IPS-18a (cell line): ENCODE measurements around the gene TBC1D14.
A peak's percentile ranks its signal among the peaks of the same experiment; 100 is the strongest.
"Not testable (repeated sequence)": the region's sequence is repeated elsewhere in the genome, so short reads cannot be mapped to it uniquely, and the experiment has no call there.

Source experiments
- H3K27ac ChIP-seq: one replicate; pipeline ENCODE4 v1.5.1; 2013; ENCODE audit warnings: low read length
- H3K27me3 ChIP-seq: one replicate; pipeline ENCODE4 v1.6.1; 2013; ENCODE audit warnings: mild to moderate bottlenecking, low read length; ENCODE audit not compliant: control insufficient read depth, insufficient read depth
- H3K36me3 ChIP-seq: one replicate; pipeline ENCODE4 v1.6.1; 2013; ENCODE audit warnings: low read depth, low read length; ENCODE audit not compliant: control insufficient read depth
- H3K4me1 ChIP-seq: one replicate; pipeline ENCODE4 v1.6.1; 2013; ENCODE audit warnings: low read depth, low read length; ENCODE audit not compliant: control insufficient read depth
- H3K4me3 ChIP-seq: one replicate; pipeline ENCODE4 v1.5.1; 2013; ENCODE audit warnings: low read length
- H3K9ac ChIP-seq: one replicate; pipeline ENCODE4 v1.6.1; 2013; ENCODE audit warnings: mild to moderate bottlenecking, low read length, moderate library complexity
- H3K9me3 ChIP-seq: one replicate; pipeline ENCODE4 v1.6.1; 2013; ENCODE audit warnings: low read depth, low read length; ENCODE audit not compliant: control insufficient read depth

Gene TBC1D14

GRCh38 chr4:6972375-6972650 is 62.7 kb downstream of the TBC1D14 start:
- Histone ChIP-seq H3K27ac (peak overlapping the region; percentile 89), H3K27me3 (no peaks in the 10 kb centered on the region), H3K36me3 (no peaks in the 10 kb centered on the region), H3K9me3 (peaks cover 2% of the 10 kb centered on the region), H3K4me1 (peaks cover 26% of the 10 kb centered on the region), H3K4me3 (peak overlapping the region; percentile 55), H3K9ac (peak overlapping the region; percentile 24)

GRCh38 chr4:6972911-6973310 is 63.3 kb downstream of the TBC1D14 start:
- Histone ChIP-seq H3K9me3 (peaks cover 2% of the 10 kb centered on the region), H3K9ac (peak overlapping the region; percentile 24), H3K27ac (peak overlapping the region; percentile 89), H3K27me3 (no peaks in the 10 kb centered on the region), H3K4me1 (peaks cover 26% of the 10 kb centered on the region), H3K36me3 (no peaks in the 10 kb centered on the region), H3K4me3 (peak overlapping the region; percentile 55)

DNA sequence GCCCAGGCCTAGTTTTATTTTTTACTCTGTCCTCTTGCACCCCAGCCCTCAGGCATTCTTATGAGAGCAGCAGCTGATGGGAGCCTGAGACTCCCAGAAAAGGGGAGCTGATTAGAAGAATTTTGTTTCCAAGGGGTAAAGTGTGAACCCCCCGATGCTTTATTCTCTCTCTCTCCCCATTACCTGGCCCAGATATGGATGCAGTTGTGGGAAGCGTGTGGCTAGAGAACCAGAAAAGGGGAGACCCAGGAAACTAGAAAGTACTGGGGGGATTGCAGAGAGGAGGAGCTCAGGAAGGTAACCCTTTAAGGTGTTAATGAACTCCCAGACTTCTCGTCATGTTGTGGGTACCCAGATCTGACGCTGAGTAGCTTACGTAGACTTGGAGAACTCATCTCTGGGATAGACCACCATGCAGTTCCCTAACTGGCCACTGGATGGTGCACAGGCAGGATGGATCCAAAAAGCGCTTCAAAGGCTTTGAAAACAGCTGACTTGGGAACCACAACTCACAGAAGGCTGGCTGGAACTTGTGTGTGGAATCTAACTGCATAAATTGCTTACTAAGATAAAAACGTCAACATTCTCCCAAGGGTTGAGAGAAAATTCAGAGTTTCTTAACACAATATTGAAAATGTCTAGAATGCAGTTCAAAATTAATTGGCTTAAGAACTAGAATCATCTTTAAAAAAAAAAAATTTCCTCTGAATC is 64.7 kb downstream of the TBC1D14 start:
- H3K9me3 ChIP-seq: peaks cover 2% of the 10 kb centered on the region
- peaks cover 26% of the 10 kb centered on the region for H3K4me1 ChIP-seq
- H3K27me3 ChIP-seq: no peaks in the 10 kb centered on the region
- no peak overlapping the region for H3K4me3 ChIP-seq
- H3K27ac ChIP-seq: peak overlapping the region; percentile 69
- H3K36me3 ChIP-seq: no peaks in the 10 kb centered on the region
- no peak overlapping the region for H3K9ac ChIP-seq

DNA sequence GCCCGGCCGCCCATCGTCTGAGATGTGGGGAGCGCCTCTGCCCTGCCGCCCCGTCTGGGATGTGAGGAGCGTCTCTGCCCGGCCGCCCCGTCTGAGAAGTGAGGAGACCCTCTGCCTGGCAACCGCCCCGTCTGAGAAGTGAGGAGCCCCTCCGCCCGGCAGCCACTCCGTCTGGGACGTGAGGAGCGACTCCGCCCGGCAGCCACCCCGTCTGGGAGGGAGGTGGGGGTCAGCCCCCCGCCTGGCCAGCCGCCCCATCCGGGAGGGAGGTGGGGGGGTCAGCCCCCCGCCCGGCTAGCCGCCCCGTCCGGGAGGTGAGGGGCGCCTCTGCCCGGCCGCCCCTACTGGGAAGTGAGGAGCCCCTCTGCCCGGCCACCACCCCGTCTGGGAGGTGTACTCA is 68.2 kb downstream of the TBC1D14 start:
- not testable (repeated sequence) for H3K4me3 ChIP-seq, H3K9me3 ChIP-seq, H3K36me3 ChIP-seq, H3K27ac ChIP-seq, H3K27me3 ChIP-seq, H3K9ac ChIP-seq
- H3K4me1 ChIP-seq: peaks cover 11% of the 10 kb centered on the region

GRCh38 chr4:6983544-6984142 is 74.0 kb downstream of the TBC1D14 start:
- Histone ChIP-seq H3K36me3 (no peaks in the 10 kb centered on the region), H3K9ac (no peak overlapping the region), H3K4me3 (no peak overlapping the region), H3K4me1 (peaks cover 12% of the 10 kb centered on the region), H3K27ac (no peak overlapping the region), H3K9me3 (no peaks in the 10 kb centered on the region), H3K27me3 (no peaks in the 10 kb centered on the region)

DNA sequence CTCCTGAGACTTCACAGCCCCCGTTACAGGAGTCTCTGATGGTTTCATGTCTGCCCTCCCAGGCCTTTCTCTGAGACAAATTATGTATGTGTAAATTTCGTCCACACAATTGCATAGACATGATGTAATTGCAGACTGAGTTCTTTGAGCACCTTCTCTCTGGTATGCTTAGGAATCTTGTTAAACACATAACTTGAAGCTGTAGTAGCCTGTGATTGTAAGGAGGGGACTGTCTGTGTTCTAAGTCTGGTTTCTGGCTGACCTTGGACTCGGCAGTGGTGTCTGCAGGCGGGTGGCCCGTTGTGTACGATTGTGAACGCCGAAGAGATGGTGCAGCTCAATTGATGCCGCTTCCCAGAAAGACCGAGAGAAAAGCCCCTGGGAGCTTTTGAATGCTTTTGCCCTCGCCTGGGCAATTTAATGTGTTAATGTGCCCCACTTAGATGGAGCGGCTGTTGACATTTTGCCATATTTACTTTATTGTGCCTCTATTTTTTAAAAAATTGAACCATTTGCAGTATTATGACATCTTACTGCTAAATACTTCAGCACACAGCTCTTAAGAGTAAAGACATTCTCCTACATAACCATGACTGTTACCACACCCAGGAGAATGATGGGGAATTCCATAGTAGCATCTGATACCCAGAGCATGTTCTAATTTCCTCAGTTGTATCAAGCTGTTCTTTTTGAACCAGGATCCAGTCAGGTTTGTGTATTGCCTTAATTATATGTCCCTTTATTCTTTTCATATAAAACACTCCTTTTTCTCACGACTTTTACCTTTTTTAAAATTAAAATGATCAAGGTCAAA is 75.2 kb downstream of the TBC1D14 start:
- H3K9ac ChIP-seq: no peak overlapping the region
- no peaks in the 10 kb centered on the region for H3K36me3 ChIP-seq
- no peak overlapping the region for H3K4me3 ChIP-seq

DNA sequence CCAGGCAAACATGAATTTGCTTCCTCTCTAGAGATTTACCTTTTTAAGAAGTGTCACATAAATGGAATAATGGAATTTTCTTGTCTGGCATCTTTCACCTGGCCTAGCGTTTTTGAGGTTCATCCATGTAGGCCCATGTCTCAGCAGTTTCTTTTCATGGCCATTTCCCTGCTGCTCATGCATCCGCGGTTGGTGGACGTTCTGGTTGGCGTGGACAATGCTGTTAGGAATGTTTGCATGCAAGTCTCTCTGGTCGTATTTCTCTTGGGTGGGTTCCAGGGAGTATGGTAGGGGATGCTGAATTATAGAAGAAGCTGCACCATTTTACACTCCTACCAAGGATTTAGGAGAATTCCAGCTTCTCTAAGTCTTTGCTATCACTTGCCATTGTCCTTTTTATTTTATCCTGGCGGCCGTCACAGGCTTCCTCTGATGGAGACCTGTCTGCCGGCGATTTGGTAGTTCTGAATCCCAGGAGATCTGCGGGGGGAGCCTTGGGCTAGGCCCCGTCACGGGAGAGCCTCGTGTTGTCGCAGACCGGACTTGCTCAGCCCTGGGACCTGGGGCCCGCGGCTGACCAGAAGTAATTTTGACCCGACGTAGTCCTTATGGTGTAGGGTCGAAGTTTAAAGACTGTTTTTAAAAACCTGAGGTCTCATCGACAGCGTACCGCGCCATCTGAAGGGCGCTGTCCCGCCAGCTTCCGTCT is 76.6 kb downstream of the TBC1D14 start:
- Histone ChIP-seq H3K27me3 (no peaks in the 10 kb centered on the region), H3K4me3 (peak overlapping the region; percentile 84), H3K9me3 (no peaks in the 10 kb centered on the region), H3K9ac (peak overlapping the region; percentile 70), H3K4me1 (peaks cover 15% of the 10 kb centered on the region), H3K27ac (peak overlapping the region; percentile 65), H3K36me3 (no peaks in the 10 kb centered on the region)

More for the DNA sequence above, 75.2 kb downstream of the TBC1D14 start:
- Histone ChIP-seq H3K27me3 (no peaks in the 10 kb centered on the region), H3K27ac (no peak overlapping the region), H3K4me1 (peaks cover 15% of the 10 kb centered on the region), H3K9me3 (no peaks in the 10 kb centered on the region)

DNA sequence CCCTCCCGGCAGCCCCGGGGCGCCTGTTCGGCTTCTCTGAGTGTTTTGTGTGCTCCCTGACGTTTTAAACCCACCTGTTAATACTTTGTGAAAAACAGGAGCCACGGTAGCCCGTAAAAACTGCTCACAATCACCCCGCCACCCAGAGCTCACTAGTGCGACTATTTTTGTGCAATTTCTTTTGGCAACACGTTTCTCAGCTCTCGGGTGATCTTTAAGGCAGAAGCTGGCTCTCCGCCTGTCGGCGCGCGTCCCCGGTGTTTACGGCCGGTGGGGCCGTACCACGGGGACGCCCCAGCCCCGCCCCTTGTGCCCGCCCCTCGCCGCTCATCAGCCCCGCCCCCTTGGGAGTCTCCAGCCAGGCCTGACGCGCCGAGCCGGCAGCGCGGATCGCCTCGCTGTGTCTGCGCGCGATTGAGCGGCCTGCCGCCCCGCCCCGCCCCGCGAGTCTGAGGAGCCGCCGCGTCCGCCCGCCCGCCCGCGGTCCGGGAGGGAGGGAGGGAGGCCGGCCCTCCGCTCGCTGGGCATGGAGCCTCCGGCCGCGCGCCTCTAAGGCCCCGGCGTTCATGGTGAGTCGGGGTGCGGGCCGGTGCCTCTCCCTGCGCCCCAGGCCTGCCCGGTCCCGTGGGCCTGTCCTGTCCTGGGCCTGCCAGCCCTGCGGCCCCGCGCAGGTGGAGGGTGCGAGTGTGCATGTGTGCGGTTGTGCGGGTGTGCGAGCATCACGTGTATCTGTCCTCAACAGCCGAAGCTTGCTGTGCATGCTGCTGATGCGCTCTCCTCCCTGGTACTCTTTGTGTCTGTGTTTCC is 77.4 kb downstream of the TBC1D14 start:
- peak overlapping the region; percentile 88 for H3K27ac ChIP-seq
- H3K9me3 ChIP-seq: no peaks in the 10 kb centered on the region
- no peaks in the 10 kb centered on the region for H3K27me3 ChIP-seq
- no peaks in the 10 kb centered on the region for H3K36me3 ChIP-seq
- H3K4me3 ChIP-seq: peak overlapping the region; percentile 97
- peaks cover 15% of the 10 kb centered on the region for H3K4me1 ChIP-seq
- peak overlapping the region; percentile 97 for H3K9ac ChIP-seq

DNA sequence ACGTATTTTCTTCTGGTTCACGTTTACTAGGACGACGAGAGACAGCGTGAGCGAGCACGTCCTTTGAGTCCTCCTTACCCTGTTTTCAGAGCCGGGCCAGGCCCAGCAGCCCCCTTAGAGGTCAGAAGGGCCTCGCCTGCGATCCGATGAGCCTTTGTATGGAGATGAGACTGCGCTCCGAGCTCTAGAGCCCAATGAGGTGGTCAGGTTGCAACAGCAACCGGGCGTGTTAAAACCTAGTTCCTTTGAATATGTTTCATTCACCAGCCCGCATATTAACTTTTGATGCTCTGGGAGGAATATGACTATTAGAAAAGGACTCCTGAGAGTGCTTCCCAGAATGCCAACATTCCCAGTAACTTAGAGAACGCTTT is 77.9 kb downstream of the TBC1D14 start:
- H3K9me3 ChIP-seq: no peaks in the 10 kb centered on the region
- peak overlapping the region; percentile 97 for H3K9ac ChIP-seq
- H3K4me1 ChIP-seq: peaks cover 15% of the 10 kb centered on the region
- peak overlapping the region; percentile 88 for H3K27ac ChIP-seq
- no peaks in the 10 kb centered on the region for H3K27me3 ChIP-seq
- peaks cover 4% of the 10 kb centered on the region for H3K36me3 ChIP-seq
- peak overlapping the region; percentile 97 for H3K4me3 ChIP-seq

GRCh38 chr4:6988016-6988715 is 78.5 kb downstream of the TBC1D14 start:
- H3K4me1 ChIP-seq: peaks cover 15% of the 10 kb centered on the region
- H3K27me3 ChIP-seq: no peaks in the 10 kb centered on the region
- H3K27ac ChIP-seq: no peak overlapping the region
- H3K9ac ChIP-seq: peak overlapping the region; percentile 97
- peaks cover 5% of the 10 kb centered on the region for H3K36me3 ChIP-seq
- H3K4me3 ChIP-seq: peak overlapping the region; percentile 97
- H3K9me3 ChIP-seq: no peaks in the 10 kb centered on the region
